Liver (tissue), 9 donors: ENCODE data around the gene THAP4. TPM values are rescaled to one million over a fixed set of nuclear protein-coding genes. Genes with fewer than 3 reads are reported as not detected.

Experiments used
- DNase-seq: peaks from one replicate; pipeline ENCODE4 v3.0.0-alpha.2; 2017; ENCODE audit warnings: low spot score
- H3K27ac ChIP-seq, 2 donors: one replicate each; pipeline ENCODE4 v1.7.0; 2013; ENCODE audit warnings: inconsistent platforms in 2 of 2, low read length in 2 of 2, control low read depth in 1 of 2, low read depth in 1 of 2, mild to moderate bottlenecking in 1 of 2
- H3K27me3 ChIP-seq, 4 donors: one replicate each; pipeline versions ENCODE4 v1.6.1 to v1.7.0; 2013; ENCODE audit warnings: low read length in 3 of 4, inconsistent platforms in 1 of 4, mild to moderate bottlenecking in 1 of 4, moderate library complexity in 1 of 4; ENCODE audit not compliant: control insufficient read depth in 4 of 4, insufficient read depth in 4 of 4
- H3K36me3 ChIP-seq, 4 donors: one replicate each; pipeline versions ENCODE4 v1.6.1 to v1.7.0; 2013; ENCODE audit warnings: low read length in 3 of 4, mild to moderate bottlenecking in 3 of 4, low read depth in 1 of 4, moderate library complexity in 1 of 4; ENCODE audit not compliant: control insufficient read depth in 4 of 4, insufficient read depth in 3 of 4
- H3K4me1 ChIP-seq, 4 donors: one replicate each; pipeline versions ENCODE4 v1.6.1 to v1.7.0; 2013; ENCODE audit warnings: low read length in 3 of 4, mild to moderate bottlenecking in 3 of 4, moderate library complexity in 1 of 4; ENCODE audit not compliant: control insufficient read depth in 4 of 4, insufficient read depth in 4 of 4
- H3K4me3 ChIP-seq, 3 donors: one replicate each; pipeline versions ENCODE4 v1.6.1 to v1.7.0; 2013; ENCODE audit warnings: low read length in 3 of 3, control low read depth in 1 of 3, low read depth in 1 of 3, mild to moderate bottlenecking in 1 of 3
- H3K9ac ChIP-seq, 2 donors: one replicate each; pipeline ENCODE4 v1.7.0; 2013; ENCODE audit warnings: low read length in 2 of 2, mild to moderate bottlenecking in 2 of 2, moderate library complexity in 2 of 2, control low read depth in 1 of 2, low read depth in 1 of 2
- H3K9me3 ChIP-seq, 4 donors: one replicate each; pipeline versions ENCODE4 v1.6.1 to v1.7.0; 2013; ENCODE audit warnings: low read length in 3 of 4; ENCODE audit not compliant: control insufficient read depth in 4 of 4
- ATF3 ChIP-seq: IDR thresholded peaks from 2 replicates; pipeline ENCODE4 v1.6.1; 2016; ENCODE audit warnings: antibody characterized with exemption
- EGR1 ChIP-seq, 2 donors: IDR thresholded peaks; 2 replicates each; pipeline ENCODE4 v1.6.1; 2016 to 2018; ENCODE audit warnings: antibody characterized with exemption in 2 of 2, low read depth in 2 of 2
- FOXA1 ChIP-seq: IDR thresholded peaks from 2 replicates; pipeline ENCODE4 v1.6.1; 2016; ENCODE audit warnings: antibody characterized with exemption
- FOXA2 ChIP-seq: IDR thresholded peaks from 2 replicates; pipeline ENCODE4 v1.6.1; 2016; ENCODE audit warnings: antibody characterized with exemption
- GABPA ChIP-seq, 2 donors: IDR thresholded peaks in 1 of 2; conservative IDR thresholded peaks in 1 of 2; 2 replicates each; pipeline ENCODE4 v1.6.1; 2016; ENCODE audit warnings: antibody characterized with exemption in 2 of 2, mild to moderate bottlenecking in 1 of 2, moderate library complexity in 1 of 2
- HNF4A ChIP-seq, 2 donors: conservative IDR thresholded peaks; 2 replicates each; pipeline ENCODE4 v1.6.1; 2016; ENCODE audit warnings: antibody characterized with exemption in 2 of 2, mild to moderate bottlenecking in 2 of 2
- HNF4G ChIP-seq: IDR thresholded peaks from 2 replicates; pipeline ENCODE4 v1.6.1; 2016; ENCODE audit warnings: antibody characterized with exemption
- JUND ChIP-seq, 2 donors: IDR thresholded peaks; 2 replicates each; pipeline ENCODE4 v1.6.1; 2016; ENCODE audit warnings: antibody characterized with exemption in 2 of 2
- NR2F2 ChIP-seq: IDR thresholded peaks from 2 replicates; pipeline ENCODE4 v1.6.1; 2016; ENCODE audit warnings: antibody characterized with exemption
- RAD21 ChIP-seq, 2 donors: IDR thresholded peaks; 2 replicates each; pipeline ENCODE4 v1.6.1; 2016; ENCODE audit warnings: antibody characterized with exemption in 2 of 2, mild to moderate bottlenecking in 2 of 2
- RXRA ChIP-seq, 2 donors: IDR thresholded peaks; 2 replicates each; pipeline ENCODE4 v1.6.1; 2017 to 2018; ENCODE audit warnings: antibody characterized with exemption in 2 of 2, mild to moderate bottlenecking in 1 of 2
- SP1 ChIP-seq: IDR thresholded peaks from 2 replicates; pipeline ENCODE4 v1.6.1; 2018; ENCODE audit warnings: antibody characterized with exemption, mild to moderate bottlenecking
- TAF1 ChIP-seq: conservative IDR thresholded peaks from 2 replicates; pipeline ENCODE4 v1.6.1; 2016; ENCODE audit warnings: antibody characterized with exemption, mild to moderate bottlenecking
- YY1 ChIP-seq: IDR thresholded peaks from 2 replicates; pipeline ENCODE4 v1.6.1; 2016; ENCODE audit warnings: antibody characterized with exemption, mild to moderate bottlenecking
- WGBS: extraction: QIAGEN DNeasy Blood & Tissue Kit; methylation state at CpG from one replicate; pipeline ENCODE4 v1.1.7; 2013; 5-methylcytosine and 5-hydroxymethylcytosine counted together
- polyA plus RNA-seq, 2 donors: library from polyadenylated mRNA; stranded (reverse) in 1 of 2; unstranded in 1 of 2; fragments of 200-250 nt in 1 of 2; fragments of >200 nt in 1 of 2; fragmentation: Nextera tagmentation in 1 of 2; extraction: Ambion mirVana in 1 of 2; gene quantifications; one replicate each; pipeline versions ENCODE4 v1.2.1 to v1.2.3, GENCODE V29; 2013 to 2015
- total RNA-seq, 2 donors: library from RNA; depleted of rRNA; stranded (reverse); fragments of >200 nt; gene quantifications; one replicate each; pipeline ENCODE4 v1.2.3, GENCODE V29; 2014
- TF ChIP-seq, protein P1 (sequence below): IDR thresholded peaks from 2 replicates; pipeline ENCODE4 v1.6.1; 2016; ENCODE audit warnings: antibody characterized with exemption, mild to moderate bottlenecking
- TF ChIP-seq, protein P2 (sequence below): fragments of 150-350 bp; IDR thresholded peaks from 2 replicates; pipeline ENCODE4 v1.5.1; 2017; ENCODE audit warnings: improper control_type of control experiment, low read depth, low read length; ENCODE audit not compliant: missing input control
- TF ChIP-seq, protein P3 (sequence below): IDR thresholded peaks from 2 replicates; pipeline ENCODE4 v1.6.1; 2016; ENCODE audit warnings: antibody characterized with exemption
- TF ChIP-seq, protein P4 (sequence below): IDR thresholded peaks from 2 replicates; pipeline ENCODE4 v1.6.1; 2016; ENCODE audit warnings: antibody characterized with exemption
- donor health status: healthy.
- donor health status: healthy.
- donor health status: healthy.
- donor health status: healthy.
- donor health status: healthy.

Gene THAP4
- total and polyA plus RNA-seq, 4 donors = 16.8 to 33.1 (median 22.7) TPM

DNA sequence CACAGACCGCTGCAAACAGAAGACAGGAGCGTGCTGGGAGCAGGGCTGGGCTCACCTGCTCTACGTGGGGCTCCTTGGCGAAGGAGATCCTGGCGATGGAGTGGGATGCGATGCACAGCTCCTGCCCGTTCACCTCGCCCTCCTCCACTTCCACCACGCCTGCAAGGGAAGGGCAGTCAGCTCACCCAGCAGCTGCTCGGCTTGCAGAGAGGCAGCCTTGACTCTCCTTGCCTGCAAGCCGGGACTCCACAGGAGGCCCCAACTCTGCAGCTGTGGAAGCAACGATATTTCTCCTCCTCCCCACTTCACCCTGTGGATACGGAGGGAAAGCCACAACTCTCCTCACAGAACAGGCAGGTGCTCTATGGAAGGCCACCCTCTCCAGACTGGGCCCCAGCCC lies 35.1 kb downstream of the THAP4 start:
- H3K9ac ChIP-seq = no peak overlapping the region
- H3K4me3 ChIP-seq = no peak overlapping the region
- H3K27ac ChIP-seq = no peak overlapping the region
- no peaks in the 10 kb centered on the region for H3K4me1 ChIP-seq
- H3K27me3 ChIP-seq = no peaks in the 10 kb centered on the region
- WGBS = 96% methylated on average over 13 of the region's 13 CpGs
- H3K36me3 ChIP-seq = peaks cover 4 to 45% (median 24%) of the 10 kb centered on the region in 4 donors
- no peak for DNase-seq
- TF ChIP-seq, protein P1, sequence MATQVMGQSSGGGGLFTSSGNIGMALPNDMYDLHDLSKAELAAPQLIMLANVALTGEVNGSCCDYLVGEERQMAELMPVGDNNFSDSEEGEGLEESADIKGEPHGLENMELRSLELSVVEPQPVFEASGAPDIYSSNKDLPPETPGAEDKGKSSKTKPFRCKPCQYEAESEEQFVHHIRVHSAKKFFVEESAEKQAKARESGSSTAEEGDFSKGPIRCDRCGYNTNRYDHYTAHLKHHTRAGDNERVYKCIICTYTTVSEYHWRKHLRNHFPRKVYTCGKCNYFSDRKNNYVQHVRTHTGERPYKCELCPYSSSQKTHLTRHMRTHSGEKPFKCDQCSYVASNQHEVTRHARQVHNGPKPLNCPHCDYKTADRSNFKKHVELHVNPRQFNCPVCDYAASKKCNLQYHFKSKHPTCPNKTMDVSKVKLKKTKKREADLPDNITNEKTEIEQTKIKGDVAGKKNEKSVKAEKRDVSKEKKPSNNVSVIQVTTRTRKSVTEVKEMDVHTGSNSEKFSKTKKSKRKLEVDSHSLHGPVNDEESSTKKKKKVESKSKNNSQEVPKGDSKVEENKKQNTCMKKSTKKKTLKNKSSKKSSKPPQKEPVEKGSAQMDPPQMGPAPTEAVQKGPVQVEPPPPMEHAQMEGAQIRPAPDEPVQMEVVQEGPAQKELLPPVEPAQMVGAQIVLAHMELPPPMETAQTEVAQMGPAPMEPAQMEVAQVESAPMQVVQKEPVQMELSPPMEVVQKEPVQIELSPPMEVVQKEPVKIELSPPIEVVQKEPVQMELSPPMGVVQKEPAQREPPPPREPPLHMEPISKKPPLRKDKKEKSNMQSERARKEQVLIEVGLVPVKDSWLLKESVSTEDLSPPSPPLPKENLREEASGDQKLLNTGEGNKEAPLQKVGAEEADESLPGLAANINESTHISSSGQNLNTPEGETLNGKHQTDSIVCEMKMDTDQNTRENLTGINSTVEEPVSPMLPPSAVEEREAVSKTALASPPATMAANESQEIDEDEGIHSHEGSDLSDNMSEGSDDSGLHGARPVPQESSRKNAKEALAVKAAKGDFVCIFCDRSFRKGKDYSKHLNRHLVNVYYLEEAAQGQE = no peak
- TF ChIP-seq, protein P2, sequence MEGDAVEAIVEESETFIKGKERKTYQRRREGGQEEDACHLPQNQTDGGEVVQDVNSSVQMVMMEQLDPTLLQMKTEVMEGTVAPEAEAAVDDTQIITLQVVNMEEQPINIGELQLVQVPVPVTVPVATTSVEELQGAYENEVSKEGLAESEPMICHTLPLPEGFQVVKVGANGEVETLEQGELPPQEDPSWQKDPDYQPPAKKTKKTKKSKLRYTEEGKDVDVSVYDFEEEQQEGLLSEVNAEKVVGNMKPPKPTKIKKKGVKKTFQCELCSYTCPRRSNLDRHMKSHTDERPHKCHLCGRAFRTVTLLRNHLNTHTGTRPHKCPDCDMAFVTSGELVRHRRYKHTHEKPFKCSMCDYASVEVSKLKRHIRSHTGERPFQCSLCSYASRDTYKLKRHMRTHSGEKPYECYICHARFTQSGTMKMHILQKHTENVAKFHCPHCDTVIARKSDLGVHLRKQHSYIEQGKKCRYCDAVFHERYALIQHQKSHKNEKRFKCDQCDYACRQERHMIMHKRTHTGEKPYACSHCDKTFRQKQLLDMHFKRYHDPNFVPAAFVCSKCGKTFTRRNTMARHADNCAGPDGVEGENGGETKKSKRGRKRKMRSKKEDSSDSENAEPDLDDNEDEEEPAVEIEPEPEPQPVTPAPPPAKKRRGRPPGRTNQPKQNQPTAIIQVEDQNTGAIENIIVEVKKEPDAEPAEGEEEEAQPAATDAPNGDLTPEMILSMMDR = no peak
- TF ChIP-seq RXRA (IDR thresholded peaks at IDR 0.05) = no peak
- no peak for TF ChIP-seq FOXA1
- no peak for TF ChIP-seq EGR1 (IDR thresholded peaks at IDR 0.05; ENCODE audit: low read depth in 2 of 2)
- TF ChIP-seq, protein P3, sequence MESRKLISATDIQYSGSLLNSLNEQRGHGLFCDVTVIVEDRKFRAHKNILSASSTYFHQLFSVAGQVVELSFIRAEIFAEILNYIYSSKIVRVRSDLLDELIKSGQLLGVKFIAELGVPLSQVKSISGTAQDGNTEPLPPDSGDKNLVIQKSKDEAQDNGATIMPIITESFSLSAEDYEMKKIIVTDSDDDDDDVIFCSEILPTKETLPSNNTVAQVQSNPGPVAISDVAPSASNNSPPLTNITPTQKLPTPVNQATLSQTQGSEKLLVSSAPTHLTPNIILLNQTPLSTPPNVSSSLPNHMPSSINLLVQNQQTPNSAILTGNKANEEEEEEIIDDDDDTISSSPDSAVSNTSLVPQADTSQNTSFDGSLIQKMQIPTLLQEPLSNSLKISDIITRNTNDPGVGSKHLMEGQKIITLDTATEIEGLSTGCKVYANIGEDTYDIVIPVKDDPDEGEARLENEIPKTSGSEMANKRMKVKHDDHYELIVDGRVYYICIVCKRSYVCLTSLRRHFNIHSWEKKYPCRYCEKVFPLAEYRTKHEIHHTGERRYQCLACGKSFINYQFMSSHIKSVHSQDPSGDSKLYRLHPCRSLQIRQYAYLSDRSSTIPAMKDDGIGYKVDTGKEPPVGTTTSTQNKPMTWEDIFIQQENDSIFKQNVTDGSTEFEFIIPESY = no peak
- TF ChIP-seq FOXA2 = no peak
- TF ChIP-seq RAD21 (IDR thresholded peaks at IDR 0.05) = no peak
- no peak for TF ChIP-seq GABPA (IDR thresholded peaks at IDR 0.05 in 1 of 2, conservative IDR thresholded peaks at IDR 0.05 in 1 of 2)
- no peak for TF ChIP-seq TAF1
- no peak for TF ChIP-seq SP1
- no peak for TF ChIP-seq NR2F2
- TF ChIP-seq ATF3 = no peak
- no peak for TF ChIP-seq YY1
- no peaks in the 10 kb centered on the region for H3K9me3 ChIP-seq

DNA sequence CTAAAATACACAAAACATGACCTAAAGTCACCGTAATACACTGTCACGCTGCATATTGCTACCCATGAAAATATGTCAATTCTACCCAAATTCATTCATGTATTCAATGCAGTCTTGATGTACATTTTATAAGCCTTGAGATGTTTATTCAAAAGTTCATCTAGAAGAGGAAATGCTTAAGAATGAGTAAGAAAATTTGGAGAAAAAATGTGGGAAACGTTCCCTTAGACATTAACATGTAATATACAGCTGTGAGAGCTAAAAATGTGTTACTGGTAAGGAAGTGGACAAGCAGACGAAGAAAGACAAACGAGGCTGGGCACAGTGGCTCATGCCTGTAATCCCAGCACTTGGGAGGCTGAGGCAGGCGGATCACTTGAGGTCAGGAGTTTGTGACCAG lies 37.3 kb downstream of the THAP4 start:
- Histone ChIP-seq H3K4me1 (no peaks in the 10 kb centered on the region), H3K9me3 (no peaks in the 10 kb centered on the region), H3K27me3 (no peaks in the 10 kb centered on the region), H3K27ac (no peak overlapping the region), H3K4me3 (no peak overlapping the region), H3K9ac (no peak overlapping the region), H3K36me3 (peaks cover 4 to 37% (median 23%) of the 10 kb centered on the region in 4 donors)
- WGBS = 88% methylated on average over 6 of the region's 6 CpGs
- TF ChIP-seq FOXA1 = no peak
- no peak for TF ChIP-seq JUND (IDR thresholded peaks at IDR 0.05)
- TF ChIP-seq, protein P4, sequence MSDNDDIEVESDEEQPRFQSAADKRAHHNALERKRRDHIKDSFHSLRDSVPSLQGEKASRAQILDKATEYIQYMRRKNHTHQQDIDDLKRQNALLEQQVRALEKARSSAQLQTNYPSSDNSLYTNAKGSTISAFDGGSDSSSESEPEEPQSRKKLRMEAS = no peak
- no peak for TF ChIP-seq YY1
- TF ChIP-seq RXRA (IDR thresholded peaks at IDR 0.05) = no peak
- no peak for TF ChIP-seq NR2F2
- TF ChIP-seq, protein P3 = no peak
- TF ChIP-seq, protein P1 = no peak
- no peak for TF ChIP-seq RAD21 (IDR thresholded peaks at IDR 0.05)
- TF ChIP-seq HNF4A (conservative IDR thresholded peaks at IDR 0.05) = no peak
- no peak for TF ChIP-seq SP1
- TF ChIP-seq ATF3 = no peak
- no peak for TF ChIP-seq GABPA (IDR thresholded peaks at IDR 0.05 in 1 of 2, conservative IDR thresholded peaks at IDR 0.05 in 1 of 2)
- no peak for TF ChIP-seq HNF4G
- no peak for DNase-seq
